ENCODE results near the gene GRIK4. TPM values are rescaled to one million over a fixed set of nuclear protein-coding genes. Genes with fewer than 3 reads are reported as not detected.

Gene GRIK4
- total and polyA plus RNA-seq, 2 donors (not counting 3 experiments of a cell fraction or from before 2014, with no cell fraction given), result 0.81 to 1.6 TPM

DNA sequence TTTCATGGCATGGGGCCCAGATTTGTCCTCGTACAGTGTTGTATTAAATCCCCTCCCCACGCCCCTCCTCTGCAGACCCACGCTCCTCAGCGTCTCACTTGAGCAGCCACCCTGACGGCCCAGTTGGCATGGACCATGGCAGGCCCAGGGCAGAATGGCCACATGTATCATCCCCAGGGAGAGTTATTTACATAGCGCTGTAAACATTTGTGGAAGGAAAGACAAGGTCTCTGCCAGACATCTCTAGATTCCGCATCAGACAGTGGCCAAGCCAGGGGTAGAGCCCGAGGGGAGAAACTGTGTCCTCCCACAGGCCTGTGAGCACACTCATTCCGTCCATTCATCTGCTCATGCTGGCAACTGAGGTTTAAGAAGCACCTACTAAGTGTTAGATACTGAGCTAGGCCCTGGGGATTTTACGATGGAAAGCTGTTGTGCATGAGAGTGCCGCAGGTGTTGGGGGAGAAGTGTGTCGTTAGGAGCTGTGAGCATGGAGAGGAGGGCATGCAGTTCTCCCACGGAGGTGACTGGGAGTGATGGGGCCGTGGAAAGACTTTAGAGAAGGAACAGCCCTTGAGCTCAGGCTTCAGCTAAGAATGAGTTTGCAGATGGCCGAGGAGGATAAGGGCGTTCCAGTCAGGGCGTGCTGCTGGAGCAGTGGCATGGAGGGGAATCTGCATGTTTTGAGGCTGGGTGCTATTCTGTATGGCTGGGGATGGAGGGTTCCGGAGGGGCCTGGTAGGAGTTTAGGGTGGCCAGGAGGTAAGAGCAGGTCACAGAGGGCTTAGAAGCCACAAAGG is 94.9 kb downstream of the GRIK4 start:
- Histone ChIP-seq H4K20me1 (replicated peaks; ENCODE audit: control insufficient read depth, extremely low read depth, insufficient read depth, low read length) (no peaks in the 10 kb centered on the region), H2AFZ (ENCODE audit: low read depth, low read length) (no peak overlapping the region), H3K9me1 (replicated peaks; ENCODE audit: control insufficient read depth, extremely low read depth, insufficient read depth, low read length) (no peaks in the 10 kb centered on the region), H3K9me3 (replicated peaks; ENCODE audit: control insufficient read depth, insufficient read depth, low read length) (no peaks in the 10 kb centered on the region), H3K4me3 (replicated peaks in 1 of 3; ENCODE audit: insufficient read depth in 1 of 3, low read depth in 1 of 3, low read length in 3 of 3) (no peak overlapping the region), H3K36me3 (ENCODE audit: control insufficient read depth in 2 of 2, extremely low read depth in 1 of 2, insufficient read depth in 2 of 2, low read length in 2 of 2) (no peaks in the 10 kb centered on the region), H3K27me3 (ENCODE audit: control insufficient read depth in 2 of 2, insufficient read depth in 2 of 2, low read length in 2 of 2) (no peaks in the 10 kb centered on the region), H3K4me1 (ENCODE audit: control insufficient read depth, extremely low read depth, insufficient read depth, low read length) (peaks cover 4% of the 10 kb centered on the region), H3K79me2 (ENCODE audit: control insufficient read depth, insufficient read depth, low read length) (no peaks in the 10 kb centered on the region), H3K27ac (ENCODE audit: insufficient read depth, low read depth, low read length) (no peak overlapping the region), H3K9ac (replicated peaks; ENCODE audit: extremely low read depth, insufficient read depth, low read length) (no peak overlapping the region), H3K4me2 (ENCODE audit: insufficient read depth, low read length) (no peak overlapping the region)
- dilution Hi-C loops (cut with MboI; ENCODE audit: extremely low pct_ligation_motif_present, low sequenced_read_pairs) (no loop called here), intact Hi-C loops (cut with micrococcal nuclease) (no loop called here)
- no TSS peak for BruUV-seq (replicated peaks)
- ChIA-PET POLR2A (no interaction called here), CTCF (no interaction called here)
- no peak for TF ChIP-seq POLR2AphosphoS5 (IDR thresholded peaks at IDR 0.05; ENCODE audit: insufficient read depth, low read depth, low read length)
- TF ChIP-seq GATA2 (IDR thresholded peaks at IDR 0.05; ENCODE audit: insufficient read depth, insufficient read length, low read depth, low read length), result no peak
- no peak for TF ChIP-seq MYC (IDR thresholded peaks at IDR 0.05; ENCODE audit: low read depth, low read length)
- TF ChIP-seq POLR2A (IDR thresholded peaks at IDR 0.05; ENCODE audit: low read depth, low read length), result no peak
- TF ChIP-seq JUN (IDR thresholded peaks at IDR 0.05; ENCODE audit: borderline replicate concordance, insufficient read depth, insufficient read length, low read depth), result no peak
- no peak for TF ChIP-seq MAX (IDR thresholded peaks at IDR 0.05; ENCODE audit: insufficient read depth, insufficient read length)
- no peak for TF ChIP-seq FOS (IDR thresholded peaks at IDR 0.05; ENCODE audit: borderline replicate concordance, insufficient read depth, low read length)
- TF ChIP-seq, protein P1, sequence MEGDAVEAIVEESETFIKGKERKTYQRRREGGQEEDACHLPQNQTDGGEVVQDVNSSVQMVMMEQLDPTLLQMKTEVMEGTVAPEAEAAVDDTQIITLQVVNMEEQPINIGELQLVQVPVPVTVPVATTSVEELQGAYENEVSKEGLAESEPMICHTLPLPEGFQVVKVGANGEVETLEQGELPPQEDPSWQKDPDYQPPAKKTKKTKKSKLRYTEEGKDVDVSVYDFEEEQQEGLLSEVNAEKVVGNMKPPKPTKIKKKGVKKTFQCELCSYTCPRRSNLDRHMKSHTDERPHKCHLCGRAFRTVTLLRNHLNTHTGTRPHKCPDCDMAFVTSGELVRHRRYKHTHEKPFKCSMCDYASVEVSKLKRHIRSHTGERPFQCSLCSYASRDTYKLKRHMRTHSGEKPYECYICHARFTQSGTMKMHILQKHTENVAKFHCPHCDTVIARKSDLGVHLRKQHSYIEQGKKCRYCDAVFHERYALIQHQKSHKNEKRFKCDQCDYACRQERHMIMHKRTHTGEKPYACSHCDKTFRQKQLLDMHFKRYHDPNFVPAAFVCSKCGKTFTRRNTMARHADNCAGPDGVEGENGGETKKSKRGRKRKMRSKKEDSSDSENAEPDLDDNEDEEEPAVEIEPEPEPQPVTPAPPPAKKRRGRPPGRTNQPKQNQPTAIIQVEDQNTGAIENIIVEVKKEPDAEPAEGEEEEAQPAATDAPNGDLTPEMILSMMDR (IDR thresholded peaks at IDR 0.05; ENCODE audit: extremely low read depth in 1 of 2, insufficient read depth in 1 of 2, low read depth in 1 of 2, low read length in 2 of 2), result no peak
- TF ChIP-seq EZH2 (IDR thresholded peaks at IDR 0.05; ENCODE audit: borderline replicate concordance, low read depth, low read length, severe bottlenecking), result no peak
- no peak for FAIRE-seq
- no peak for DNase-seq (ENCODE audit: low read depth, low spot score)
